Calu3 (cell line): ENCODE measurements around the gene FNDC10. TPM values are rescaled to one million over a fixed set of nuclear protein-coding genes. Genes with fewer than 3 reads are reported as not detected.

Experiments
- BruUV-seq: library from RNA; stranded (reverse); fragments of 400-500 nt; replicated peaks from 2 replicates; lab custom pipeline; 2021; lab: Mats Ljungman, UMichigan
- CTCF ChIA-PET: fragments of 300-600 bp; sonication (Branson Sonifier 250); formaldehyde crosslinking; loops from one replicate; lab custom pipeline; 2022; ENCODE audit warnings: antibody characterized with exemption; lab: Charles Lee
- DNase-seq: peaks from one replicate; pipeline ENCODE4 v3.0.0; 2022
- H3K27ac Mint-ChIP-seq: one replicate; pipeline ENCODE4 v1.8.0; 2022; ENCODE audit warnings: mixed read lengths; ENCODE audit not compliant: unreplicated experiment
- H3K27me3 Mint-ChIP-seq: one replicate; pipeline ENCODE4 v1.8.0; 2022; ENCODE audit warnings: mixed read lengths; ENCODE audit not compliant: unreplicated experiment
- H3K36me3 Mint-ChIP-seq: one replicate; pipeline ENCODE4 v1.8.0; 2022; ENCODE audit warnings: mild to moderate bottlenecking, moderate library complexity, mixed read lengths; ENCODE audit not compliant: insufficient read depth, unreplicated experiment
- H3K4me1 Mint-ChIP-seq: one replicate; pipeline ENCODE4 v1.8.0; 2022; ENCODE audit warnings: mild to moderate bottlenecking, low read depth, mixed read lengths; ENCODE audit not compliant: unreplicated experiment
- H3K4me3 Mint-ChIP-seq: one replicate; pipeline ENCODE4 v1.8.0; 2022; ENCODE audit warnings: mild to moderate bottlenecking, low read depth, moderate library complexity, mixed read lengths; ENCODE audit not compliant: unreplicated experiment
- H3K9me3 Mint-ChIP-seq: one replicate; pipeline ENCODE4 v1.8.0; 2022; ENCODE audit warnings: low read depth, mixed read lengths; ENCODE audit not compliant: unreplicated experiment
- intact Hi-C: fragments of 100-400 bp; cut with micrococcal nuclease; formaldehyde crosslinking; loops from one replicate; pipeline ENCODE4 v1.10.0; 2022; ENCODE audit not compliant: unreplicated experiment
- total RNA-seq: library from RNA; stranded (reverse); gene quantifications from 2 replicates; pipeline ENCODE4 v1.2.3, GENCODE V29; 2022
- TF ChIP-seq, protein P1 (sequence below): fragments of 200-600 bp; IDR thresholded peaks from one replicate; pipeline ENCODE4 v1.8.0; 2022; ENCODE audit warnings: antibody characterized with exemption; ENCODE audit not compliant: unreplicated experiment

Gene FNDC10
- total RNA-seq, 1 experiment from 2014 or later, result 3.5 TPM

DNA sequence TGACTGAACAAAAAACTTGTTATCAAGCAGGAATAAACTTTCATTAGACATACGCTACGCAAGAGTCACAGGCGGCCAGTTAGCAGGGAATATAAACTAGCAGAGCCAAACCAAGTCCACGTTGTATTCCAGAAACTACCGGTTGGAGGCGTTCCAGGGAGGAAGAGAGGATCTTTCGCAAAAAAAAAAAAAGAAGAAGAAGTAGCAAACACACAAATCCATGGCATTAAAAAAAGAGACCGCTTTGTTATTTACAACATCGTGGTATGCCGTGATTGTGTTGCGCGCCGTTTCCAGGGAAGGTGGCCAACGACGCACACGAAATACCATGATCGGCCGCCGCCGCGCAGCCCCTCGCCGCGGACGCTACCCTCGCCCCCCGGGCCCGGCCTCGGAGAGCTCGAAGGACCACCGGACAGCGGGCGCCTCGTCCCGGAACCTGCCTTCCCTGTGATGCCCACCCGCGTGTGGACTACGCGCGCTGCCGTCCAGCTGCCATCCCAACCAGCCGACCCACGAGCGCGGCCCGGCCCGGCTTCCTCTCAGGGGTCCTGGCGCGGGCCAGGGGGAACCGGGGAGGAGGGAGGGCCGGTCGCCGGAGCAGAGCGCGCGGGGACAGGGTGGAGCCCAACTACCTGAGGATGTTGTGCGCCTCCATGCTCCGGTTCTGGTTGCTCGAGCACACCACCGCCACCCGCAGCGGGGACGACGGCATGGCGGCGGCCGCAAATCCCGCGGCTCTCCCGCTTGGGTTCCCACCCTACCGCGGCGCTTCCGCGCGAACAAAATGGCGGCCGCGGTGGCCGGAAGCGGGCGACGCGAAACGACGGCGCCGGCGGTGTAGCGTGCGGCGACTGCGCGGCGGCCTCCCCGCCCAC is 25.9 kb downstream of the FNDC10 start:
- intact Hi-C loops, result no loop called here
- BruUV-seq, result no TSS peak
- H3K4me3 Mint-ChIP-seq, result peak overlapping the region; percentile 87
- H3K4me1 Mint-ChIP-seq, result no peaks in the 10 kb centered on the region
- peak overlapping the region; percentile 98 for H3K27ac Mint-ChIP-seq
- H3K9me3 Mint-ChIP-seq, result no peaks in the 10 kb centered on the region
- no peaks in the 10 kb centered on the region for H3K27me3 Mint-ChIP-seq
- DNase-seq, result peak; percentile 48
- H3K36me3 Mint-ChIP-seq, result peaks cover 49% of the 10 kb centered on the region
- CTCF ChIA-PET, result no interaction called here
- TF ChIP-seq, protein P1, sequence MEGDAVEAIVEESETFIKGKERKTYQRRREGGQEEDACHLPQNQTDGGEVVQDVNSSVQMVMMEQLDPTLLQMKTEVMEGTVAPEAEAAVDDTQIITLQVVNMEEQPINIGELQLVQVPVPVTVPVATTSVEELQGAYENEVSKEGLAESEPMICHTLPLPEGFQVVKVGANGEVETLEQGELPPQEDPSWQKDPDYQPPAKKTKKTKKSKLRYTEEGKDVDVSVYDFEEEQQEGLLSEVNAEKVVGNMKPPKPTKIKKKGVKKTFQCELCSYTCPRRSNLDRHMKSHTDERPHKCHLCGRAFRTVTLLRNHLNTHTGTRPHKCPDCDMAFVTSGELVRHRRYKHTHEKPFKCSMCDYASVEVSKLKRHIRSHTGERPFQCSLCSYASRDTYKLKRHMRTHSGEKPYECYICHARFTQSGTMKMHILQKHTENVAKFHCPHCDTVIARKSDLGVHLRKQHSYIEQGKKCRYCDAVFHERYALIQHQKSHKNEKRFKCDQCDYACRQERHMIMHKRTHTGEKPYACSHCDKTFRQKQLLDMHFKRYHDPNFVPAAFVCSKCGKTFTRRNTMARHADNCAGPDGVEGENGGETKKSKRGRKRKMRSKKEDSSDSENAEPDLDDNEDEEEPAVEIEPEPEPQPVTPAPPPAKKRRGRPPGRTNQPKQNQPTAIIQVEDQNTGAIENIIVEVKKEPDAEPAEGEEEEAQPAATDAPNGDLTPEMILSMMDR, result no peak

DNA sequence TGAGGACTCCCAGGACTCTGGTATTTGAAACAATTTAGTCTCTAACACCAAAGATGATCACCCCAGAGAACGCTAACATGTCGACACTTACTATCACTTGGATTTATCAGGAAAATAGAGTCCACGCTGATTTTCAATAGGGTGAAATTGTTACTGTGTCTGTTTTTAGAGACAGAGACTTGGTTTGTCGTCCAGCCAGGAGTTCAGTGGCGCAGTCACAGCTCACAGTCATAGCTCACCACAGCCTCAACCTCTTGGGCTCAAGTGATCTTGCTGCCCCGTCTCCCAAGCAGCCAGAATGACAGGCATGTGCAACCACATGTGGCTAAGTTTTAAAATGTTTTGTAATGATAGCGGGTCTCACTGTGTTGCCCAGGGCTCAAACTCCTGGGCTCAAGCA is 30.6 kb downstream of the FNDC10 start:
- H3K9me3 Mint-ChIP-seq, result no peaks in the 10 kb centered on the region
- CTCF ChIA-PET, result no interaction called here
- BruUV-seq, result no TSS peak
- no peak overlapping the region for H3K4me3 Mint-ChIP-seq
- H3K4me1 Mint-ChIP-seq, result no peaks in the 10 kb centered on the region
- DNase-seq, result no peak
- peaks cover 58% of the 10 kb centered on the region for H3K36me3 Mint-ChIP-seq
- no peak overlapping the region for H3K27ac Mint-ChIP-seq
- TF ChIP-seq, protein P1, result no peak
- no peaks in the 10 kb centered on the region for H3K27me3 Mint-ChIP-seq
- intact Hi-C loops, result no loop called here

DNA sequence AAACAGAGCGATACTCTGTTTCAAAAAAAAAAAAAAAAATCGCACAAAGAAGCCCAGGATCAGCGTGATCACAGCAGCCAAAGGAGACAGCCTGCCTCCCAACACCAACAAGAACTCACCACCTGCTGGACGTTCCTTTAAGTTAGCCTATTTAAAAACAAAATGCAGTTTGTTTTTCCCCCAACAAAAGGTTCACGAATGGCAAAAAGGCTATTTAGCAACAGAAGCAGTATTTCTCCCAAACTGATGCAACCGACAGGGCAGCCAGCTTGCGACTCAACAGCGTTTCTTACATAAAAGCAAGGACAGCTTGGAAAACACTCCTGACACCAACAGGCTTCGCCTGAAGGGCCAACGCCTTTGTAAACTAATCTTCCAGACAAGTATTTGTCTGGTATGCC is 32.0 kb downstream of the FNDC10 start:
- Mint-ChIP-seq H3K4me1 (no peaks in the 10 kb centered on the region), H3K27ac (no peak overlapping the region), H3K27me3 (no peaks in the 10 kb centered on the region), H3K9me3 (no peaks in the 10 kb centered on the region), H3K36me3 (peaks cover 53% of the 10 kb centered on the region), H3K4me3 (no peak overlapping the region)
- BruUV-seq, result no TSS peak
- intact Hi-C loops, result no loop called here
- CTCF ChIA-PET, result no interaction called here
- TF ChIP-seq, protein P1, result no peak
- no peak for DNase-seq

DNA sequence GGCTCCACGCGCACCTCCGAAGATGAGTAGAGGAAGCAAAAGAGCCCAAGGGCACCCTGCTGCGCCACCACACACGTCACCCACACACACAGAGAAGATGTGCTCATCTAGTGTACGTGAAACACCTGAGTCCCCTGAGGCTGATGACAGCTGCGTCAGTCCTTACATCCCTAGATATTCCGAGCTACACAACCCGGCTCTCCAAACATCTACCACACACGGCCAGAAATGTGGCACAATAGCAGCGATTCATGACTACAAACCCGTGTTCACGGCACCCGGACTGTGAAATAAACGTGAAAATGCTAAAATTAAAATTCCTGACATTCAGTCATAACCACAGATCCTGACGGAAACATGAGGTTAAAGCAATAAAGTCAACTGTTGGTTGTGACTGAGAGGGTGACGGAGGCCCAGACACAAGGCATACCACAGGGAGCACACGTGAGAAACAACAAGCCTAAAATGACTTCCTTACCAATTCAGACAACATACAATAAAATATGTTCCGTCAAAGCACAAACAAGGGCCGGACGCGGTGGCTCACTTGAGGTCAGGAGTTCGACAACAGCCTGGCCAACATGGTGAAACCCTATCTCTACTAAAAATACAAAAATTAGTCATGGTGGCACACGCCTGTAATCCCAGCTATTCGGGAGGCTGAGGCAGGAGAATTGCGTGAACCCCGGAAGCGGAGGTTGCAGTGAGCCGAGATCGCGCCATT is 32.6 kb downstream of the FNDC10 start:
- TF ChIP-seq, protein P1, result no peak
- no peaks in the 10 kb centered on the region for H3K4me1 Mint-ChIP-seq
- no peak for DNase-seq
- peaks cover 56% of the 10 kb centered on the region for H3K36me3 Mint-ChIP-seq
- no peak overlapping the region for H3K27ac Mint-ChIP-seq
- intact Hi-C loops, result no loop called here
- no TSS peak for BruUV-seq
- no peaks in the 10 kb centered on the region for H3K9me3 Mint-ChIP-seq
- H3K4me3 Mint-ChIP-seq, result no peak overlapping the region
- CTCF ChIA-PET, result no interaction called here
- no peaks in the 10 kb centered on the region for H3K27me3 Mint-ChIP-seq
